Gastroesophageal sphincter (tissue), 3 donors: ENCODE measurements around the gene PLOD2.

Experiments used
- CTCF ChIP-seq, 4 experiments: fragments of 200-600 bp in 2 of 4; fragments of 450-650 bp in 2 of 4; sonication (generic) in 1 of 4; IDR thresholded peaks; one replicate each; pipeline ENCODE4 v1.5.1; 2017 to 2019; ENCODE audit warnings: antibody characterized with exemption in 4 of 4, mild to moderate bottlenecking in 2 of 4, moderate library complexity in 2 of 4
- EP300 ChIP-seq: sonication (generic); formaldehyde crosslinking; IDR thresholded peaks from one replicate; pipeline ENCODE4 v1.6.1; 2017; ENCODE audit warnings: antibody characterized with exemption, mild to moderate bottlenecking
- POLR2A ChIP-seq, 2 donors: fragments of 450-650 bp; IDR thresholded peaks; one replicate each; pipeline ENCODE4 v1.6.1; 2017; ENCODE audit warnings: antibody characterized with exemption in 2 of 2, mild to moderate bottlenecking in 2 of 2, moderate library complexity in 1 of 2
- POLR2AphosphoS5 ChIP-seq: sonication (generic); formaldehyde crosslinking; IDR thresholded peaks from one replicate; pipeline ENCODE4 v1.6.1; 2017; ENCODE audit warnings: antibody characterized with exemption

GRCh38 chr3:146199762-146200161 lies 38.8 kb upstream of the PLOD2 start:
- TF ChIP-seq CTCF (IDR thresholded peaks at IDR 0.05) (no peak), POLR2A (IDR thresholded peaks at IDR 0.05) (no peak), POLR2AphosphoS5 (no peak), EP300 (no peak)
